GM12864 (cell line): Measurements from ENCODE around the gene TEKT3.

Source experiments
- DNase-seq: peaks from one replicate; pipeline ENCODE4 v3.0.0-alpha.2; 2011; ENCODE audit warnings: low read depth
- H3K4me3 ChIP-seq: 2 replicates; pipeline ENCODE4 v1.5.1; 2011; ENCODE audit warnings: mild to moderate bottlenecking, low read depth, low read length, control low read depth
- CTCF ChIP-seq: IDR thresholded peaks from 2 replicates; pipeline ENCODE4 v1.5.1; 2011; ENCODE audit warnings: low read depth, mild to moderate bottlenecking, moderate library complexity, low read length, control low read depth, inconsistent platforms; ENCODE audit errors: missing control alignments

Gene TEKT3

GRCh38 chr17:15289285-15290183 is 51.9 kb downstream of the TEKT3 start:
- TF ChIP-seq CTCF: no peak
- no peak for DNase-seq

GRCh38 chr17:15288859-15289258 is 52.5 kb downstream of the TEKT3 start:
- no peak for TF ChIP-seq CTCF
- H3K4me3 ChIP-seq: no peak overlapping the region
- DNase-seq: no peak

More at GRCh38 chr17:15289285-15290183, 51.9 kb downstream of the TEKT3 start:
- no peak overlapping the region for H3K4me3 ChIP-seq

GRCh38 chr17:15287538-15288267 is 53.7 kb downstream of the TEKT3 start:
- TF ChIP-seq CTCF: no peak
- no peak overlapping the region for H3K4me3 ChIP-seq
- no peak for DNase-seq

GRCh38 chr17:15285466-15285865 is 55.9 kb downstream of the TEKT3 start:
- no peak for DNase-seq
- H3K4me3 ChIP-seq: no peak overlapping the region
- no peak for TF ChIP-seq CTCF

GRCh38 chr17:15284537-15284936 is 56.9 kb downstream of the TEKT3 start:
- no peak for TF ChIP-seq CTCF
- H3K4me3 ChIP-seq: no peak overlapping the region
- no peak for DNase-seq

- no peak overlapping the region for H3K4me3 ChIP-seq
- TF ChIP-seq CTCF: no peak
- DNase-seq: no peak
Observed at GRCh38 chr17:15284107-15284506, 57.3 kb downstream of the TEKT3 start.

- H3K4me3 ChIP-seq: no peak overlapping the region
- DNase-seq: no peak
- no peak for TF ChIP-seq CTCF
Observed at GRCh38 chr17:15281909-15282308, 59.5 kb downstream of the TEKT3 start.
